HepG2 (cell line): Measurements from ENCODE around the gene TNNI3K.

Experiments
- CTCF ChIP-seq: sonication (generic); formaldehyde crosslinking; IDR thresholded peaks from 2 replicates; pipeline ENCODE4 v1.5.0; 2020; ENCODE audit warnings: mild to moderate bottlenecking, missing genetic modification reagents, moderate library complexity
- MAX ChIP-seq: IDR thresholded peaks from 2 replicates; pipeline ENCODE4 v1.6.1; 2012; ENCODE audit warnings: inconsistent platforms
- MXD1 ChIP-seq: sonication (generic); formaldehyde crosslinking; IDR thresholded peaks from 2 replicates; pipeline ENCODE4 v1.4.0; 2020; ENCODE audit warnings: mild to moderate bottlenecking, missing genetic modification reagents
- PHF20 ChIP-seq: sonication (generic); formaldehyde crosslinking; IDR thresholded peaks from 2 replicates; pipeline ENCODE4 v1.5.0; 2020; ENCODE audit warnings: mild to moderate bottlenecking, missing genetic modification reagents
- PRPF4 ChIP-seq: fragments of 200-400 bp; formaldehyde crosslinking; IDR thresholded peaks from 2 replicates; pipeline ENCODE4 v1.6.1; 2016; ENCODE audit warnings: low read length, low read depth; ENCODE audit not compliant: poor library complexity, severe bottlenecking
- SETDB1 ChIP-seq: sonication (generic); formaldehyde crosslinking; IDR thresholded peaks from 2 replicates; pipeline ENCODE4 v1.5.1; 2020; ENCODE audit warnings: missing genetic modification reagents, mild to moderate bottlenecking, borderline replicate concordance
- SIN3A ChIP-seq: IDR thresholded peaks from 2 replicates; pipeline ENCODE4 v1.6.1; 2011; ENCODE audit warnings: low read depth, mild to moderate bottlenecking, control low read depth, low read length, borderline replicate concordance
- SYNCRIP ChIP-seq: fragments of 200-400 bp; formaldehyde crosslinking; IDR thresholded peaks from 2 replicates; pipeline ENCODE4 v1.6.1; 2018; ENCODE audit warnings: mild to moderate bottlenecking, low read depth, low read length; ENCODE audit not compliant: insufficient read depth

- no peak for TF ChIP-seq CTCF (CRISPR knock-in tag)
- no peak for TF ChIP-seq MAX
- TF ChIP-seq SIN3A, result no peak
- TF ChIP-seq SETDB1 (CRISPR knock-in tag), result no peak
- no peak for TF ChIP-seq PHF20 (CRISPR knock-in tag)
- TF ChIP-seq MXD1 (CRISPR knock-in tag), result no peak
- TF ChIP-seq SYNCRIP, result no peak
- TF ChIP-seq PRPF4, result no peak
Observed at GRCh38 chr1:74571891-74572290, 336.7 kb downstream of the TNNI3K start.
